Uterus (tissue), 4 donors: ENCODE measurements around the gene STX17. TPM values are rescaled to one million over a fixed set of nuclear protein-coding genes. Genes with fewer than 3 reads are reported as not detected.

Experiments used
- DNase-seq, 2 donors: peaks; one replicate each; pipeline ENCODE4 v3.0.0-alpha.2; 2019 to 2020
- H3K27ac ChIP-seq, 2 donors: fragments of 200-600 bp; sonication (generic); 1 replicate in 1 of 2; 2 replicates in 1 of 2; pipeline ENCODE4 v1.5.1; 2016 to 2018
- H3K27me3 ChIP-seq, 2 donors: fragments of 200-600 bp; sonication (generic); one replicate each; pipeline ENCODE4 v1.5.1; 2018 to 2019; ENCODE audit warnings: control low read depth in 1 of 2
- H3K36me3 ChIP-seq, 2 donors: fragments of 200-600 bp; sonication (generic); one replicate each; pipeline ENCODE4 v1.5.1; 2019; ENCODE audit warnings: control low read depth in 1 of 2
- H3K4me1 ChIP-seq, 2 donors: fragments of 200-600 bp; sonication (generic); one replicate each; pipeline ENCODE4 v1.5.1; 2018 to 2019; ENCODE audit warnings: control low read depth in 1 of 2
- H3K4me3 ChIP-seq, 2 donors: fragments of 200-600 bp; sonication (generic); 1 replicate in 1 of 2; 2 replicates in 1 of 2; pipeline ENCODE4 v1.5.1; 2018 to 2019; ENCODE audit warnings: mild to moderate bottlenecking in 1 of 2
- H3K9me3 ChIP-seq, 2 donors: fragments of 200-600 bp; sonication (generic); one replicate each; pipeline ENCODE4 v1.5.1; 2019; ENCODE audit warnings: control low read depth in 1 of 2
- POLR2A ChIP-seq, 2 donors: fragments of 450-650 bp; IDR thresholded peaks; one replicate each; pipeline ENCODE4 v1.6.1; 2016; ENCODE audit warnings: antibody characterized with exemption in 2 of 2, mild to moderate bottlenecking in 1 of 2, moderate library complexity in 1 of 2
- intact Hi-C: fragments of 100-400 bp; cut with DNase I; formaldehyde crosslinking; loops from one replicate; pipeline ENCODE4 v1.15.1; 2023; ENCODE audit warnings: low total_unique reads
- total RNA-seq, 4 donors: library from RNA; depleted of rRNA in 3 of 4; stranded (reverse); fragments of >200 nt in 3 of 4; gene quantifications; one replicate each; pipeline versions ENCODE4 v1.1.0 to v1.2.4, GENCODE V29; 2014 to 2023
- TF ChIP-seq, protein P1 (sequence below), 4 experiments: fragments of 200-600 bp in 2 of 4; fragments of 450-650 bp in 2 of 4; sonication (generic) in 2 of 4; IDR thresholded peaks; one replicate each; pipeline ENCODE4 v1.5.1; 2016 to 2019; ENCODE audit warnings: antibody characterized with exemption in 4 of 4, mild to moderate bottlenecking in 2 of 4, moderate library complexity in 1 of 4
- donor health status: DM: yes; HTN: yes; CAD: no.

Gene STX17
- total RNA-seq, 4 donors from 2014 or later, result 15.0 to 66.4 (median 32.6) TPM

DNA sequence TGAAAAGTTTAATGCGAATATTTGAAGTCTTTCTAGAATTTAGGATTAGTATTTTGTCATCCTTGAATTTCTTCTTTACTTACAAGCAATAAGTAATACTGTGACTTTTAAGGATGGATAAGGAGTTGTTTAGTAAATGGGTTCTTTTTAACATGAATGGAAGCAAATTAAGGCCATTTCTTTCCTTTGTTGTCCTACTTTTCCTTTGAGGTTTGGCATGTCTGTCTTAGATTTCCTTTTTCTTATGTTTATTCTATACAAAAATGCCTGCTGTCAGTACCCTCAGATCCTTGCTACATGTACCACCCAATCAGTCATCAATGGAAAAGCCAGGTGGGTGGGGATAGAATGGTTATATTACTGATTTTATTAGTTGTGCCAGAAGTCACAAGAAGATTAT is 10.2 kb downstream of the STX17 start:
- Histone ChIP-seq H3K4me3 (no peak overlapping the region), H3K36me3 (no peaks in the 10 kb centered on the region), H3K27me3 (no peaks in the 10 kb centered on the region), H3K4me1 (no peaks in the 10 kb centered on the region), H3K9me3 (no peaks in the 10 kb centered on the region), H3K27ac (no peak overlapping the region)
- TF ChIP-seq POLR2A (IDR thresholded peaks at IDR 0.05), result no peak
- TF ChIP-seq, protein P1, sequence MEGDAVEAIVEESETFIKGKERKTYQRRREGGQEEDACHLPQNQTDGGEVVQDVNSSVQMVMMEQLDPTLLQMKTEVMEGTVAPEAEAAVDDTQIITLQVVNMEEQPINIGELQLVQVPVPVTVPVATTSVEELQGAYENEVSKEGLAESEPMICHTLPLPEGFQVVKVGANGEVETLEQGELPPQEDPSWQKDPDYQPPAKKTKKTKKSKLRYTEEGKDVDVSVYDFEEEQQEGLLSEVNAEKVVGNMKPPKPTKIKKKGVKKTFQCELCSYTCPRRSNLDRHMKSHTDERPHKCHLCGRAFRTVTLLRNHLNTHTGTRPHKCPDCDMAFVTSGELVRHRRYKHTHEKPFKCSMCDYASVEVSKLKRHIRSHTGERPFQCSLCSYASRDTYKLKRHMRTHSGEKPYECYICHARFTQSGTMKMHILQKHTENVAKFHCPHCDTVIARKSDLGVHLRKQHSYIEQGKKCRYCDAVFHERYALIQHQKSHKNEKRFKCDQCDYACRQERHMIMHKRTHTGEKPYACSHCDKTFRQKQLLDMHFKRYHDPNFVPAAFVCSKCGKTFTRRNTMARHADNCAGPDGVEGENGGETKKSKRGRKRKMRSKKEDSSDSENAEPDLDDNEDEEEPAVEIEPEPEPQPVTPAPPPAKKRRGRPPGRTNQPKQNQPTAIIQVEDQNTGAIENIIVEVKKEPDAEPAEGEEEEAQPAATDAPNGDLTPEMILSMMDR (IDR thresholded peaks at IDR 0.05), result no peak
- intact Hi-C loops, result no loop called here
- DNase-seq, result no peak

DNA sequence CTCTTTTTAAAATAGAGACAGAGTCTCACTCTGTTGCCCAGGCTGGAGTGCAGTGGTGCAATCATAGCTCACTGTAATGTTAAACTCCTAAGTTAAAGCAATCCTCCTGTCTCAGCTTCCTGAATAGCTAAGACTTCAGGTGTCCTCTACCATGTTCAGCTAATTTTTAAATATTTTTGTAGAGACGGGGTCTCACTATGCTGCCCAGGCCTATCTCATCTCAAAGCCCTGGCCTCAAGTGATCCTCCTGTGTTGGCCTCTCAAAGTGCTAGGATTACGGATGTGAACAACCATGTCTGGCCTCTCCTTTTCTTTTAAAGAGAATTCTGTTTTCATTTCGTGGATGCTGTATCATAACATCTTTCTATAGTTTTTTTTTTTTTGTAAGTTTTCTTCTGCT is 11.7 kb downstream of the STX17 start:
- Histone ChIP-seq H3K9me3 (no peaks in the 10 kb centered on the region), H3K36me3 (no peaks in the 10 kb centered on the region), H3K4me1 (no peaks in the 10 kb centered on the region), H3K27me3 (no peaks in the 10 kb centered on the region), H3K4me3 (no peak overlapping the region), H3K27ac (no peak overlapping the region)
- no peak for DNase-seq
- no peak for TF ChIP-seq POLR2A (IDR thresholded peaks at IDR 0.05)
- TF ChIP-seq, protein P1 (IDR thresholded peaks at IDR 0.05), result no peak
- intact Hi-C loops, result no loop called here

DNA sequence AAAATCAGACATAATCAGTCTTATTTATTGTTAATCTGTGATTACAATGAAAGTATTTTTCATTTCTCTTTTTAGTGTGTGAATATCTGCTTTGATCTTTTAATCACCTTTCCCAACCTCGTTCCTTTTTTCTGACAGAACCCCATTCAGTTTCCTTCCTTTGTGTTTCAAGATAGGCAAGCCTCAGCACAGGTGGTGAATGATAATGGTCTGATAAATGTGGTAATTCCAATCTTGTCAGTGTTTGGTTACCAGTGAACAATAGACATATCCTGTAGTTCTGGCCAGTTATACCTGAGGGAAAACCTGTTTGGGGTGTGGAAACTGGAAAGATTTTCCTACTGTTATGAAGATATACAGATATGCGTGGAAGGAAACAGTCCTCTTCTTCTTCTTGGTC is 13.5 kb downstream of the STX17 start:
- intact Hi-C loops, result no loop called here
- DNase-seq, result no peak
- no peaks in the 10 kb centered on the region for H3K36me3 ChIP-seq
- H3K27ac ChIP-seq, result no peak overlapping the region
- no peaks in the 10 kb centered on the region for H3K4me1 ChIP-seq
- H3K4me3 ChIP-seq, result no peak overlapping the region
- H3K9me3 ChIP-seq, result peaks cover 0 to under 1% of the 10 kb centered on the region in 2 donors
- H3K27me3 ChIP-seq, result no peaks in the 10 kb centered on the region
- TF ChIP-seq, protein P1 (IDR thresholded peaks at IDR 0.05), result no peak
- TF ChIP-seq POLR2A (IDR thresholded peaks at IDR 0.05), result no peak

DNA sequence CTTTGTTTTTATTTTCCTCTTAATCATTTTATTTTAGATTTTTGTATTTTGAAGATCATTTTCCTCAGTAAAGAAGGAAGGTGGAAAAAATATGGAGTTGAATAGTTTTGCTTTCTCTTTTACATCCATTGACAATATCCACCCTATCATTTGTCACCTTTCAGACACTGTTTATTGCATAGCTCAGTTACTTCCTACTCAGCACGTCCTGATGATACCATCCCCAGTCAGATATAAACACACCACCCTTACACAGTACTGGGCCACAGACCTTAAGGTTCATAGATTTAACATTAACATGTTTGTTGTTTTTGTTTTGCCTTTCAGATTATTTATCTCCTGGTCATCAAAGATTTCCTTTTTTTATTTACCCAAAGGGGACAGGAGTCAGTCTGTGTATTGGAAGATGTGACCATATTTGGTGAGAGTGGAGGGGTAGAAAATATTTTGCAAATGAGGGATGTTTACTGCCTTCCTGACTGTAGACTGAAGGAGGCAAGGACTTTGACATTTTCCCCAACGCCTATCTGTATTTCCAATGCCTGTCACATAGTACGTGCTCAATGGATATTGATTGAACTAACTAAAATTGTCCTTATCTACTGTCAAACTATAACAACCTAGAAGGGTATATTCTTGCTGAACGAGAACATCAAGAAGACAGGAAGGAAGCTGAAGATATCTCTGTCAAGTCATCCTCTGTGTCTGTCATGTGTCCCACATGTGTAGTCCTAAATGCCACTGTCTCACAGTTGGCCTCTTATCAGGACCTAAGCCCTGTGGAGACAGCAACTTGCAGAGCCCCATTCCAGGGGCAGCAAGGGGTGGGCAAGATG is 15.6 kb downstream of the STX17 start:
- H3K4me1 ChIP-seq, result no peaks in the 10 kb centered on the region
- H3K27me3 ChIP-seq, result no peaks in the 10 kb centered on the region
- no peaks in the 10 kb centered on the region for H3K36me3 ChIP-seq
- DNase-seq, result no peak
- no peak overlapping the region for H3K27ac ChIP-seq
- intact Hi-C loops, result no loop called here
- TF ChIP-seq, protein P1 (IDR thresholded peaks at IDR 0.05), result no peak
- no peak for TF ChIP-seq POLR2A (IDR thresholded peaks at IDR 0.05)
- H3K4me3 ChIP-seq, result no peak overlapping the region
- peaks cover 0 to 22% of the 10 kb centered on the region in 2 donors for H3K9me3 ChIP-seq

DNA sequence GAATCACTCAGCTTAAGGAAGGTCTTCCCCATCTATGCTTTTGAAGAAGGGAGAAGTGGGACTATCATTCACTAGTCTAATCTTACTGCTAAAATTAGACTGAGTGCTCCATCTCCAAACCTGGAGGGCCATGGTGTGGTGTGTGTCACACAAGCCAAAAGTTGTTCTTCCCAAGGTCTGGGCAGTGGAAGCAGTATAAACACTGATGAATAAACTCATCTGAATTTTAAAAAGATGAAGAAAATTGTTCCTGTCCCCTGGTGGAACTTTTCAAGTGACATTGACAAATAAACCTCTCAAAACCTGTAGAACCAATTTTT is 16.2 kb downstream of the STX17 start:
- H3K27ac ChIP-seq, result no peak overlapping the region
- TF ChIP-seq, protein P1 (IDR thresholded peaks at IDR 0.05), result no peak
- no peak for TF ChIP-seq POLR2A (IDR thresholded peaks at IDR 0.05)
- no peaks in the 10 kb centered on the region for H3K36me3 ChIP-seq
- no peaks in the 10 kb centered on the region for H3K4me1 ChIP-seq
- intact Hi-C loops, result no loop called here
- DNase-seq, result no peak
- peaks cover 0 to 24% of the 10 kb centered on the region in 2 donors for H3K9me3 ChIP-seq
- H3K27me3 ChIP-seq, result no peaks in the 10 kb centered on the region
- H3K4me3 ChIP-seq, result no peak overlapping the region
